Ishikawa (cell line): ENCODE measurements around the gene VEGFA.

Experiments
- CEBPB ChIP-seq: IDR thresholded peaks from 2 replicates; pipeline ENCODE4 v1.6.1; 2012
- EP300 ChIP-seq: IDR thresholded peaks from 2 replicates; pipeline ENCODE4 v1.6.1; 2012; ENCODE audit warnings: borderline replicate concordance
- REST ChIP-seq: IDR thresholded peaks from 2 replicates; pipeline ENCODE4 v1.6.1; 2012; ENCODE audit warnings: low read depth, mild to moderate bottlenecking
- TEAD4 ChIP-seq: IDR thresholded peaks from 2 replicates; pipeline ENCODE4 v1.6.1; 2012

- no peak for TF ChIP-seq EP300
- no peak for TF ChIP-seq REST
- TF ChIP-seq CEBPB: no peak
- TF ChIP-seq TEAD4: no peak
Observed at GRCh38 chr6:43807228-43808061, 37.4 kb downstream of the VEGFA start.
